Measurements from ENCODE around the gene UQCC5. TPM values are rescaled to one million over a fixed set of nuclear protein-coding genes. Genes with fewer than 3 reads are reported as not detected.

The UQCC5 gene
- polyA plus RNA-seq, 1 donor from 2014 or later = 20.5 TPM

GRCh38 chr3:52512105-52512504, 24.3 kb upstream of the UQCC5 start:
- Histone ChIP-seq H3K79me2 (replicated peaks; ENCODE audit: insufficient read depth, low read length) (no peaks in the 10 kb centered on the region), H3K9me2 (ENCODE audit: insufficient read depth, low read length) (no peaks in the 10 kb centered on the region)

GRCh38 chr3:52512727-52513126, 23.7 kb upstream of the UQCC5 start:
- no peak for TF ChIP-seq REST (IDR thresholded peaks at IDR 0.05; ENCODE audit: borderline replicate concordance)
- Histone ChIP-seq H3K79me2 (replicated peaks; ENCODE audit: insufficient read depth, low read length) (no peaks in the 10 kb centered on the region), H2AFZ (ENCODE audit: low read depth, low read length) (no peak overlapping the region)

More at GRCh38 chr3:52512105-52512504, 24.3 kb upstream of the UQCC5 start:
- no peaks in the 10 kb centered on the region for H3K9me3 ChIP-seq (ENCODE audit: low read length)
- no peak overlapping the region for H3K9ac ChIP-seq (ENCODE audit: low read length)
- no peaks in the 10 kb centered on the region for H3K36me3 ChIP-seq (ENCODE audit: insufficient read depth, low read length)
- no peak overlapping the region for H2AFZ ChIP-seq (ENCODE audit: low read depth, low read length)
- no peak for TF ChIP-seq CTCF (IDR thresholded peaks at IDR 0.05; ENCODE audit: poor library complexity, severe bottlenecking)
- no peak for TF ChIP-seq TAF1 (IDR thresholded peaks at IDR 0.05; ENCODE audit: low read depth)
- TF ChIP-seq POLR2AphosphoS5 (IDR thresholded peaks at IDR 0.05) = no peak
- TF ChIP-seq EZH2 (IDR thresholded peaks at IDR 0.05; ENCODE audit: borderline replicate concordance, insufficient read depth, low read length, poor library complexity, severe bottlenecking) = no peak
- TF ChIP-seq RAD21 (conservative IDR thresholded peaks at IDR 0.05) = no peak
- no peak for TF ChIP-seq EP300 (conservative IDR thresholded peaks at IDR 0.05; ENCODE audit: poor library complexity, severe bottlenecking)
- no peak for TF ChIP-seq SMC3 (conservative IDR thresholded peaks at IDR 0.05; ENCODE audit: poor library complexity)
- TF ChIP-seq MXI1 (conservative IDR thresholded peaks at IDR 0.05; ENCODE audit: poor library complexity, severe bottlenecking) = no peak
- no peak for TF ChIP-seq REST (IDR thresholded peaks at IDR 0.05; ENCODE audit: borderline replicate concordance)
- no peak overlapping the region for H3K4me3 ChIP-seq (ENCODE audit: low read length)
- no peaks in the 10 kb centered on the region for H3F3A ChIP-seq (ENCODE audit: insufficient read depth, low read length, poor library complexity, severe bottlenecking)
- H4K20me1 ChIP-seq (ENCODE audit: insufficient read depth) = no peaks in the 10 kb centered on the region
- H3K27me3 ChIP-seq (ENCODE audit: insufficient read depth, low read depth, low read length) = no peaks in the 10 kb centered on the region
- no peak overlapping the region for H3K27ac ChIP-seq (ENCODE audit: low read length)
- no peak overlapping the region for H3K4me2 ChIP-seq (ENCODE audit: low read length)

More at GRCh38 chr3:52512727-52513126, 23.7 kb upstream of the UQCC5 start:
- Histone ChIP-seq H3K9ac (ENCODE audit: low read length) (no peak overlapping the region), H3K27ac (ENCODE audit: low read length) (no peak overlapping the region), H4K20me1 (ENCODE audit: insufficient read depth) (no peaks in the 10 kb centered on the region), H3K9me2 (ENCODE audit: insufficient read depth, low read length) (no peaks in the 10 kb centered on the region), H3K4me2 (ENCODE audit: low read length) (no peak overlapping the region), H3K36me3 (ENCODE audit: insufficient read depth, low read length) (no peaks in the 10 kb centered on the region), H3K27me3 (ENCODE audit: insufficient read depth, low read depth, low read length) (no peaks in the 10 kb centered on the region), H3F3A (ENCODE audit: insufficient read depth, low read length, poor library complexity, severe bottlenecking) (no peaks in the 10 kb centered on the region), H3K9me3 (ENCODE audit: low read length) (no peaks in the 10 kb centered on the region), H3K4me3 (ENCODE audit: low read length) (no peak overlapping the region)
